GM12873 (cell line): Measurements from ENCODE around the gene TTC34.

Source experiments
- CTCF ChIP-seq: IDR thresholded peaks from 2 replicates; pipeline ENCODE4 v1.5.1; 2012; ENCODE audit warnings: low read depth, mild to moderate bottlenecking, moderate library complexity, low read length, control low read depth; ENCODE audit not compliant: insufficient read depth; ENCODE audit errors: missing control alignments

TTC34 gene

GRCh38 chr1:2589431-2590232, 211.9 kb downstream of the TTC34 start:
- TF ChIP-seq CTCF = no peak

GRCh38 chr1:2588661-2589430, 212.6 kb downstream of the TTC34 start:
- no peak for TF ChIP-seq CTCF

- no peak for TF ChIP-seq CTCF
Measured at GRCh38 chr1:2587860-2588571, 213.5 kb downstream of the TTC34 start.

GRCh38 chr1:2587071-2587859, 214.2 kb downstream of the TTC34 start:
- no peak for TF ChIP-seq CTCF

GRCh38 chr1:2586154-2587070, 215.1 kb downstream of the TTC34 start, which contains the start of gene PRXL2B:
PRXL2B (plus strand) TSS chr1:2586777; CDS start chr1:2586886, 109 bp downstream.
- TF ChIP-seq CTCF = no peak
